Measurements from ENCODE around the gene CACNA2D2. TPM values are rescaled to one million over a fixed set of nuclear protein-coding genes. Genes with fewer than 3 reads are reported as not detected.

Gene CACNA2D2
- total RNA-seq, 5 donors from 2014 or later (not counting 1 experiment from before 2014, with no cell fraction given): 2.6 to 8.9 (median 4.1) TPM

DNA sequence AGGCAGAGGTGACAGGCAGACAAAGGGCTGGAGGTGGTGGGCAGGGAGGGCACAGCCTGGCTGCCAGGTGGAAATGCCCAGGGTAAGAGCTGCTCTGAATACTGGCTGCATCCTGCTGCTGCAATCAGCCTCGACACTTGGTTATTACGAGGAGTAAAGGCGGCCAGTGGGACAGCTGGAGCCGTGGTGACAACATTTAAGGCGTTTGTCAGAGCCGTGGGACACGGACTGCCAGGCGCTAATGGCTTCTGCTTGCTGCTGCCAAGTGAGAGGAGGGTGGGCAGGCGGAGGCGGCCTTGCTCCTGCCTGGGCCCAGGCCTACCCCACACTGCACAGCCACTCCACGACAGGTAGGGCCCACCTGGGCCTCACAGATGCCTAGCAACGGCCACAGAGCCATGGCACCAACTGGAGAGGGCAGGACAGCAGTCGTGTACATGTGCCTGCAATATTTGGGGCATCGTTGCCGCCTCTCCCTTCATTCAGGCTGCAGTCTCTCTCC, 94.9 kb downstream of the CACNA2D2 start:
- H3K4me1 Mint-ChIP-seq: no peaks in the 10 kb centered on the region
- H3K27ac ChIP-seq (ENCODE audit: low read length): no peak overlapping the region
- ChIA-PET POLR2A (no interaction called here), CTCF (no interaction called here)
- H3K9me3 ChIP-seq: no peaks in the 10 kb centered on the region
- H3K27ac Mint-ChIP-seq: no peak overlapping the region
- no peaks in the 10 kb centered on the region for H3K4me1 ChIP-seq (ENCODE audit: control insufficient read depth in 1 of 2, extremely low read depth in 1 of 2, insufficient read depth in 2 of 2, low read length in 2 of 2)
- H3K4me3 ChIP-seq (ENCODE audit: control insufficient read depth in 1 of 2, extremely low read depth in 1 of 2, low read length in 1 of 2): no peak overlapping the region
- no peaks in the 10 kb centered on the region for H3K36me3 ChIP-seq (ENCODE audit: control insufficient read depth in 2 of 2, extremely low read depth in 1 of 2, insufficient read depth in 1 of 2, low read length in 1 of 2)
- ATAC-seq (replicated peaks in 1 of 4) (no peak), DNase-seq (no peak)
- H3K9me3 Mint-ChIP-seq: no peaks in the 10 kb centered on the region
- 78% methylated on average over 13 of the region's 15 CpGs for WGBS (ENCODE audit: insufficient coverage)
- peaks cover 0 to 24% of the 10 kb centered on the region in 2 experiments for H3K27me3 ChIP-seq (replicated peaks in 1 of 2; ENCODE audit: control insufficient read depth in 2 of 2, extremely low read depth in 1 of 2, insufficient read depth in 2 of 2, low read length in 1 of 2)
- no peaks in the 10 kb centered on the region for H3K36me3 Mint-ChIP-seq
- H3K4me3 Mint-ChIP-seq: no peak overlapping the region
- H3K27me3 Mint-ChIP-seq: peaks cover 0 to 3% of the 10 kb centered on the region in 2 donors

DNA sequence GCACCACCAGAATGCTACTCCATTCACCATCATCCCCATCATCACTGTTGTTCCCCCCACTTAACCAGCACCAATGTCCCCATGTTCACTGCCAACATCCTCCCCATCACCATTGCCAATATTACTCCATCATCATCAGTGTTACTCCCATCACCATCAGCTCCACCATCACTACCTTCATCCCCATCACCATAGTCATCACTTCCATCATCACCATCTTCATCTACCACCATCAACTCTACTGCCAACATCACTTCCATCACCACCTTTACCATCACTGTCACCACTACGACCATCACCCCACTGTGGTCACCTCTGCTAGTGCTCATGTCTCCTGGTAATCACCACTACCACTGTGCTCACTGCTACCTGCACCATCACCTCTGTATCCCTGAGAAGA, 96.9 kb downstream of the CACNA2D2 start:
- Mint-ChIP-seq H3K27me3 (peaks cover 0 to 6% of the 10 kb centered on the region in 2 donors), H3K4me1 (no peaks in the 10 kb centered on the region), H3K9me3 (no peaks in the 10 kb centered on the region), H3K4me3 (no peak overlapping the region), H3K27ac (no peak overlapping the region), H3K36me3 (no peaks in the 10 kb centered on the region)
- Histone ChIP-seq H3K9me3 (no peaks in the 10 kb centered on the region), H3K36me3 (ENCODE audit: control insufficient read depth in 2 of 2, extremely low read depth in 1 of 2, insufficient read depth in 1 of 2, low read length in 1 of 2) (no peaks in the 10 kb centered on the region), H3K27ac (ENCODE audit: low read length) (no peak overlapping the region), H3K27me3 (replicated peaks in 1 of 2; ENCODE audit: control insufficient read depth in 2 of 2, extremely low read depth in 1 of 2, insufficient read depth in 2 of 2, low read length in 1 of 2) (peaks cover 0 to 28% of the 10 kb centered on the region in 2 experiments), H3K4me1 (ENCODE audit: control insufficient read depth in 1 of 2, extremely low read depth in 1 of 2, insufficient read depth in 2 of 2, low read length in 2 of 2) (no peaks in the 10 kb centered on the region), H3K4me3 (ENCODE audit: control insufficient read depth in 1 of 2, extremely low read depth in 1 of 2, low read length in 1 of 2) (no peak overlapping the region)
- no peak for DNase-seq
- ChIA-PET POLR2A (no interaction called here), CTCF (no interaction called here)
- 50% methylated on average over 1 of the region's 1 CpG for WGBS (ENCODE audit: insufficient coverage)
- no peak for ATAC-seq (replicated peaks in 1 of 4)

DNA sequence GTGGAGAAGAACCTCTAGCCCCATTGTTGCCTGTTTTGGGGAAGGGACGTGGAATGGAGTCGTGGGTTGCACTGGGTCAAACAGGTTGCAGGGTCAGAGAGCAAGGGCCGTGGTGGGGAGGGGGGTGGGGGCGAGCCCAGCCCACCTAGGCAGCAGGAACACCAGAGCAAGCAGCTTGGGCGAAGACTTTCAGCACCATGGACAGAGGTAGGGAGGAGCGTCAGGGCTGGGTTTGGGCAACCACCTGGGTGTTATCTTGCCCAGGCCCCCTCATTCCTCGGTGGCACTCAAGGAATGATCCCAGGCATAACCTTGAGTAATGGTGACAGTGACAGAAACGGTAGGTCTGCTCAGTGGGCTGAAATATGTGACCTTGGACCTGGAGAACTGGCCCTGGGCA, 98.2 kb downstream of the CACNA2D2 start:
- WGBS (ENCODE audit: insufficient coverage): 28% methylated on average over 5 of the region's 8 CpGs
- Mint-ChIP-seq H3K36me3 (no peaks in the 10 kb centered on the region), H3K4me1 (no peaks in the 10 kb centered on the region), H3K4me3 (no peak overlapping the region), H3K27ac (no peak overlapping the region), H3K27me3 (peaks cover 0 to 3% of the 10 kb centered on the region in 2 donors), H3K9me3 (no peaks in the 10 kb centered on the region)
- Histone ChIP-seq H3K9me3 (no peaks in the 10 kb centered on the region), H3K36me3 (ENCODE audit: control insufficient read depth in 2 of 2, extremely low read depth in 1 of 2, insufficient read depth in 1 of 2, low read length in 1 of 2) (no peaks in the 10 kb centered on the region), H3K4me1 (ENCODE audit: control insufficient read depth in 1 of 2, extremely low read depth in 1 of 2, insufficient read depth in 2 of 2, low read length in 2 of 2) (no peaks in the 10 kb centered on the region), H3K27me3 (replicated peaks in 1 of 2; ENCODE audit: control insufficient read depth in 2 of 2, extremely low read depth in 1 of 2, insufficient read depth in 2 of 2, low read length in 1 of 2) (peaks cover 0 to 35% of the 10 kb centered on the region in 2 experiments), H3K4me3 (ENCODE audit: control insufficient read depth in 1 of 2, extremely low read depth in 1 of 2, low read length in 1 of 2) (no peak overlapping the region), H3K27ac (ENCODE audit: low read length) (no peak overlapping the region)
- DNase-seq (peak in 16 of 35 experiments; percentile 4 to 52 (median 10)), ATAC-seq (replicated peaks in 1 of 4) (no peak)
- POLR2A ChIA-PET: no interaction called here
- CTCF ChIA-PET: no interaction called here

DNA sequence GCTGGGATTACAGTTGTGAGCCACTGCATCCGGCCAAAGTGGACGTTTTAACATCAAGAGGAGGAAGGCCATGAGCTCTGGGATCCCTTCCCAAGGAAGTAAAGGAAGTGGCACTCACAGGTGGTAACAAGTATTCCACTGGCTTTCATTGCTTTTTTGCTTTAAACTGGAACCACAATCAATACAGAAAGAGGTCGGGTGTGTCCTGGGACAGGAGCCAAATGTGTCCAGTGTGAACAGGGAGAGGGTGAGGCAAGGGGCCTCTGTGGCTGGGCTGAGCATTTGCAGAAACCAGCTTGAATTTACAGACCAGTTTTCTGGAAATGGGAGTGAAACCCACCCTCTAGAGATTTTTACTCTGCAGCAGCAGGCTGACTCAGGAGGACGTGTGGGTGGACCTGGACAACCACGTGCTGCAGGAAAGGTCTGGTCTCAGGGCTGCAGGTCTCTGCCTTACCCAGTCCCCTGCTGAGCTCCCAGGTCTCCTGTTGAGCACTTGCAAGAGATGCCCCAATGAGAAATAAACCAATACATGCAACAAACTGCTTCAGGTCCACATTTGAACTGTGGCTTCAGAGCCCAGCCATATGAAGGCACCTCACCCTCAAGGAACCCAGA, 101.3 kb downstream of the CACNA2D2 start:
- H3K27ac ChIP-seq (ENCODE audit: low read length): no peak overlapping the region
- ATAC-seq (replicated peaks in 1 of 4): no peak
- H3K27ac Mint-ChIP-seq: no peak overlapping the region
- peaks cover 0 to 36% of the 10 kb centered on the region in 2 experiments for H3K27me3 ChIP-seq (replicated peaks in 1 of 2; ENCODE audit: control insufficient read depth in 2 of 2, extremely low read depth in 1 of 2, insufficient read depth in 2 of 2, low read length in 1 of 2)
- no peaks in the 10 kb centered on the region for H3K9me3 Mint-ChIP-seq
- WGBS (ENCODE audit: insufficient coverage): 31% methylated on average over 4 of the region's 5 CpGs
- H3K36me3 ChIP-seq (ENCODE audit: control insufficient read depth in 2 of 2, extremely low read depth in 1 of 2, insufficient read depth in 1 of 2, low read length in 1 of 2): no peaks in the 10 kb centered on the region
- H3K27me3 Mint-ChIP-seq: peaks cover 0 to 3% of the 10 kb centered on the region in 2 donors
- H3K9me3 ChIP-seq: no peaks in the 10 kb centered on the region
- H3K4me1 ChIP-seq (ENCODE audit: control insufficient read depth in 1 of 2, extremely low read depth in 1 of 2, insufficient read depth in 2 of 2, low read length in 2 of 2): no peaks in the 10 kb centered on the region
- CTCF ChIA-PET: no interaction called here
- DNase-seq: no peak
- POLR2A ChIA-PET: no interaction called here
- H3K36me3 Mint-ChIP-seq: no peaks in the 10 kb centered on the region
- peaks cover 0 to 2% (median 0%) of the 10 kb centered on the region in 3 donors for H3K4me1 Mint-ChIP-seq
- no peak overlapping the region for H3K4me3 Mint-ChIP-seq
- no peak overlapping the region for H3K4me3 ChIP-seq (ENCODE audit: control insufficient read depth in 1 of 2, extremely low read depth in 1 of 2, low read length in 1 of 2)

DNA sequence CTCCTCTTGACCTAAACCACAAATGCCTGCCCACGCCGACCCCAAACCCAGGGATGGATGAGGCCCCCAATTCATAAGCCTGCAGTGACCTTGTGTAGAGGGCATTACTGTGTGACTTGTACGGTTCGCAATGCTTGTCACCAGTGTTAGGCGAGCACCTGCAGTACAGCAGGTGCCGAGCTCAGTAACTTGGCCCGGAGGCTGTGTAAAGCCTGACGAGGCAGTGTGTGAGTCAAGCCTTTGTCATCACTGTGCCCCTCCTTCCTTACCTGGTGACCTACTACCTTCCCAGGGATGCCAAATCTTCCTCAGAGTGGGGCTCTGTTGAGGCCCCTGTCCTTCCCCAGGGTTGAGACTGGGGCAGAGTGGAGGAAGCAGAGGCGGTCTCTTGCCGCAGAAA, 106.9 kb downstream of the CACNA2D2 start:
- Histone ChIP-seq H3K9me3 (no peaks in the 10 kb centered on the region), H3K4me1 (ENCODE audit: control insufficient read depth in 1 of 2, extremely low read depth in 1 of 2, insufficient read depth in 2 of 2, low read length in 2 of 2) (no peaks in the 10 kb centered on the region), H3K36me3 (ENCODE audit: control insufficient read depth in 2 of 2, extremely low read depth in 1 of 2, insufficient read depth in 1 of 2, low read length in 1 of 2) (no peaks in the 10 kb centered on the region), H3K4me3 (ENCODE audit: control insufficient read depth in 1 of 2, extremely low read depth in 1 of 2, low read length in 1 of 2) (no peak overlapping the region), H3K27ac (ENCODE audit: low read length) (no peak overlapping the region), H3K27me3 (replicated peaks in 1 of 2; ENCODE audit: control insufficient read depth in 2 of 2, extremely low read depth in 1 of 2, insufficient read depth in 2 of 2, low read length in 1 of 2) (peaks cover 0 to 14% of the 10 kb centered on the region in 2 experiments)
- CTCF ChIA-PET: no interaction called here
- no peak overlapping the region for H3K27ac Mint-ChIP-seq
- DNase-seq (no peak), ATAC-seq (replicated peaks in 1 of 4) (no peak)
- H3K27me3 Mint-ChIP-seq: no peaks in the 10 kb centered on the region
- POLR2A ChIA-PET: no interaction called here
- H3K4me1 Mint-ChIP-seq: peaks cover 0 to 2% (median 0%) of the 10 kb centered on the region in 3 donors
- H3K36me3 Mint-ChIP-seq: no peaks in the 10 kb centered on the region
- H3K4me3 Mint-ChIP-seq: no peak overlapping the region
- no peaks in the 10 kb centered on the region for H3K9me3 Mint-ChIP-seq
- WGBS (ENCODE audit: insufficient coverage): 92% methylated on average over 9 of the region's 10 CpGs

DNA sequence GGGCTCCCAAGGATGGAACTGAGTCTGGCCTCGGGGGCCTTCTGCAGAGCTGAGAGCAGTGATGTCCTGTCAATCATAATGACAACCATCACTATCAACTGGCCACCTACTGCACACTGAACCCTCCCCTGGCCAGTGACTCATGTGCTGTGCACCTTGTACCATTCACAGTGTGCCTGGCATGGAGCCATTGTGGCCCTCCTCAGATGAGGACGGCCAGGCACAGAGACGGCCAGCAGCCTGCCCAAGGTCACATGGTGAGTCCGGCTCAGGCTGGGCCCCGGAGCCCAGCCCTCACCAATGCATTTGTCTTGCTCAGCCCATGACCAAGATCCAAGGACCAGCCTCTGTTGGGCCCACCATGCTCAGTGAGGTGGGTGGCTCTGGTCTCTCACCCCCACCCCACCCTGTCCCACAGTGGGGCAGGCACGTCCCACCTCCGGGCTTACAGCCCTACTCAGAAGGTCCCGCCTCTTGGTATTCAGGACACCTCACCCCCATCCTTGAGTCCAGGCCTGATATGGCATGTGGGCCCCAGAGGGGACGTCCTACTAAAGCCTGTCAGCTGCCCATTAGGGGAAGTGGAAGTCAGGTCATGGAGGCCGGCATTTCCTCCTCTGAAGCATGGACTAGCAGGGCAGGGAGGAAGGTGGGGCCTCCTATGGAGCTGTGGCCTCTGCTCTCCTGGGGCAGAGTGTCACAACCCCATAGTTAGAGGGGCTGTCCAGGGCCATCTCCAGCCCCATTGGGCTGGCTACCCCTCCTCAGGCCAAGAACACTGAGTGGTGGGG, 108.2 kb downstream of the CACNA2D2 start:
- WGBS (ENCODE audit: insufficient coverage): 83% methylated on average over 6 of the region's 10 CpGs
- peaks cover 0 to 2% (median 0%) of the 10 kb centered on the region in 3 donors for H3K4me1 Mint-ChIP-seq
- Histone ChIP-seq H3K36me3 (ENCODE audit: control insufficient read depth in 2 of 2, extremely low read depth in 1 of 2, insufficient read depth in 1 of 2, low read length in 1 of 2) (no peaks in the 10 kb centered on the region), H3K9me3 (no peaks in the 10 kb centered on the region), H3K4me3 (ENCODE audit: control insufficient read depth in 1 of 2, extremely low read depth in 1 of 2, low read length in 1 of 2) (no peak overlapping the region), H3K4me1 (ENCODE audit: control insufficient read depth in 1 of 2, extremely low read depth in 1 of 2, insufficient read depth in 2 of 2, low read length in 2 of 2) (no peaks in the 10 kb centered on the region), H3K27me3 (replicated peaks in 1 of 2; ENCODE audit: control insufficient read depth in 2 of 2, extremely low read depth in 1 of 2, insufficient read depth in 2 of 2, low read length in 1 of 2) (peaks cover 0 to 7% of the 10 kb centered on the region in 2 experiments), H3K27ac (ENCODE audit: low read length) (no peak overlapping the region)
- no peak overlapping the region for H3K4me3 Mint-ChIP-seq
- no peak for ATAC-seq (replicated peaks in 1 of 4)
- H3K27ac Mint-ChIP-seq: no peak overlapping the region
- DNase-seq: peak in 1 of 35 experiments; percentile 5
- no peaks in the 10 kb centered on the region for H3K36me3 Mint-ChIP-seq
- H3K9me3 Mint-ChIP-seq: no peaks in the 10 kb centered on the region
- ChIA-PET POLR2A (no interaction called here), CTCF (interaction anchor here in 1 of 2 donors (0.6 kb wide), 1 partner anchor 1105 kb away, joined by 4 read pairs; no protein-coding TSS in a partner anchor)
- no peaks in the 10 kb centered on the region for H3K27me3 Mint-ChIP-seq
